Adipose tissue (tissue), 3 donors: ENCODE data around the gene MTERF4. TPM values are rescaled to one million over a fixed set of nuclear protein-coding genes. Genes with fewer than 3 reads are reported as not detected.

Source experiments
- H3K27ac ChIP-seq: one replicate; pipeline ENCODE4 v1.5.1; 2013; ENCODE audit warnings: low read depth, low read length
- WGBS, 3 donors: extraction: QIAGEN DNeasy Blood & Tissue Kit; methylation state at CpG; one replicate each; pipeline ENCODE4 v1.1.7; 2013; 5-methylcytosine and 5-hydroxymethylcytosine counted together
- polyA plus RNA-seq, 3 donors: library from polyadenylated mRNA; stranded (reverse); fragments of 200-250 nt; gene quantifications; one replicate each; pipeline ENCODE4 v1.2.3, GENCODE V29; 2013
- donor health status: healthy with polysubstance abuse.
- donor health status: Bipolar disorder and iron deficiency.
- donor health status: healthy.

MTERF4 gene
- polyA plus RNA-seq = 10 to 100 TPM; 23.5 to 34.8 (median 24.4) TPM

GRCh38 chr2:241102239-241102803 lies at the start of gene MTERF4:
Gene MTERF4 (minus strand): TSS chr2:241102287. CDS start chr2:241102273, 14 bp downstream.
- 0 to 1% (median 1%) methylated on average over 55 to 56 of the region's 56 CpGs for WGBS, 3 donors
- no peak within 1 kb of the TSS for H3K27ac ChIP-seq

GRCh38 chr2:241150660-241151530 lies 48.8 kb upstream of the MTERF4 start:
- peak overlapping the region; percentile 34 for H3K27ac ChIP-seq
- 8 to 11% (median 10%) methylated on average over 33 to 37 of the region's 37 CpGs for WGBS, 3 donors

- peak within 1 kb of the TSS; percentile 34 for H3K27ac ChIP-seq
- 0 to 1% (median 0%) methylated on average over 73 of the region's 73 CpGs for WGBS, 3 donors
These were observed 48.0 kb upstream of the MTERF4 start, which contains the start of gene PPP1R7 for GRCh38 chr2:241149925-241150659. Gene PPP1R7 (plus strand): TSS chr2:241150467. CDS start chr2:241150496, 29 bp downstream.

- 0 to 1% (median 1%) methylated on average over 23 of the region's 23 CpGs for WGBS, 3 donors
- no peak overlapping the region for H3K27ac ChIP-seq
These were observed 47.5 kb upstream of the MTERF4 start for GRCh38 chr2:241149675-241149924.

GRCh38 chr2:241148891-241149674 lies 47.0 kb upstream of the MTERF4 start, which contains the start of gene PASK:
Gene PASK (minus strand): TSS chr2:241149472. CDS start chr2:241143032, 6,440 bp downstream.
- 0 to 1% (median 1%) methylated on average over 69 to 88 of the region's 88 CpGs for WGBS, 3 donors
- no peak within 1 kb of the TSS for H3K27ac ChIP-seq

- 86 to 91% (median 90%) methylated on average over 4 of the region's 4 CpGs for WGBS, 3 donors
- no peak overlapping the region for H3K27ac ChIP-seq
These were observed 46.2 kb upstream of the MTERF4 start for GRCh38 chr2:241148239-241148638.

- no peak overlapping the region for H3K27ac ChIP-seq
- WGBS, 3 donors = 95 to 96% (median 95%) methylated on average over 3 of the region's 3 CpGs
These were observed 45.2 kb upstream of the MTERF4 start for GRCh38 chr2:241147336-241147735.

GRCh38 chr2:241146286-241146685 lies 44.2 kb upstream of the MTERF4 start:
- H3K27ac ChIP-seq = no peak overlapping the region
- WGBS, 3 donors = 71 to 83% (median 75%) methylated on average over 4 of the region's 4 CpGs

GRCh38 chr2:241142593-241142992 lies 40.5 kb upstream of the MTERF4 start:
- H3K27ac ChIP-seq = no peak overlapping the region
- 62 to 90% (median 90%) methylated on average over 9 of the region's 9 CpGs for WGBS, 3 donors

- no peak overlapping the region for H3K27ac ChIP-seq
- WGBS, 3 donors = 92 to 95% (median 94%) methylated on average over 6 of the region's 6 CpGs
These were observed 40.0 kb upstream of the MTERF4 start for GRCh38 chr2:241142063-241142462.

GRCh38 chr2:241141214-241141770 lies 39.2 kb upstream of the MTERF4 start:
- 93 to 95% (median 94%) methylated on average over 14 of the region's 14 CpGs for WGBS, 3 donors
- no peak overlapping the region for H3K27ac ChIP-seq

- no peak overlapping the region for H3K27ac ChIP-seq
- 93 to 97% (median 96%) methylated on average over 10 of the region's 10 CpGs for WGBS, 3 donors
These were observed 38.4 kb upstream of the MTERF4 start for GRCh38 chr2:241140445-241140840.

GRCh38 chr2:241139531-241140444 lies 37.7 kb upstream of the MTERF4 start:
- H3K27ac ChIP-seq = no peak overlapping the region
- WGBS, 3 donors = 95 to 97% (median 95%) methylated on average over 24 of the region's 24 CpGs

GRCh38 chr2:241138471-241138870 lies 36.4 kb upstream of the MTERF4 start:
- H3K27ac ChIP-seq = no peak overlapping the region
- 96% methylated on average over 16 of the region's 16 CpGs for WGBS, 3 donors

GRCh38 chr2:241137276-241138190 lies 35.4 kb upstream of the MTERF4 start:
- 89 to 93% (median 90%) methylated on average over 24 of the region's 24 CpGs for WGBS, 3 donors
- no peak overlapping the region for H3K27ac ChIP-seq

- 96 to 99% (median 97%) methylated on average over 25 of the region's 25 CpGs for WGBS, 3 donors
- H3K27ac ChIP-seq = no peak overlapping the region
These were observed 34.7 kb upstream of the MTERF4 start for GRCh38 chr2:241136661-241137260.
